Measurements from ENCODE around the gene EFNA2. TPM values are rescaled to one million over a fixed set of nuclear protein-coding genes. Genes with fewer than 3 reads are reported as not detected.

Gene EFNA2
- polyA plus RNA-seq, 1 of the 3 experiments (the other 2 are of a cell fraction), result 1.1 TPM

GRCh38 chr19:1288833-1289685 is 3.4 kb downstream of the EFNA2 start:
- Histone ChIP-seq H2AFZ (ENCODE audit: low read depth) (no peak overlapping the region), H3K79me2 (ENCODE audit: insufficient read depth) (no peaks in the 10 kb centered on the region), H3F3A (replicated peaks; ENCODE audit: insufficient read depth) (peaks cover 11% of the 10 kb centered on the region), H3K4me2 (no peak overlapping the region), H3K27me3 (ENCODE audit: insufficient read depth) (no peaks in the 10 kb centered on the region), H4K20me1 (ENCODE audit: insufficient read depth) (no peaks in the 10 kb centered on the region), H3K9me3 (no peaks in the 10 kb centered on the region), H3K9me2 (no peaks in the 10 kb centered on the region), H3K4me1 (ENCODE audit: control insufficient read depth in 1 of 2, insufficient read depth in 2 of 2, low read depth in 1 of 2, low read length in 1 of 2) (peaks cover 0 to 8% of the 10 kb centered on the region in 2 experiments; a peak in 1 of 4 replicates), H3K9ac (no peak overlapping the region), H3K4me3 (ENCODE audit: low read depth in 2 of 2, low read length in 1 of 2) (no peak overlapping the region), H3K36me3 (replicated peaks in 1 of 2; ENCODE audit: control insufficient read depth in 1 of 2, insufficient read depth in 2 of 2, low read length in 1 of 2) (no peaks in the 10 kb centered on the region), H3K27ac (ENCODE audit: low read depth in 2 of 2, low read length in 1 of 2) (no peak overlapping the region)
- ChIA-PET CTCF (no interaction called here), POLR2A (no interaction called here)
- 93% methylated on average over 22 of the region's 41 CpGs for WGBS (ENCODE audit: low lambda C conversion rate)
- DNase-seq, result no peak
- no peak for TF ChIP-seq CHD2 (IDR thresholded peaks at IDR 0.05; ENCODE audit: low read length, partially characterized antibody)
- TF ChIP-seq TEAD4 (IDR thresholded peaks at IDR 0.05; ENCODE audit: borderline replicate concordance, insufficient read depth), result no peak
- no peak for TF ChIP-seq NFIC (IDR thresholded peaks at IDR 0.05; ENCODE audit: borderline replicate concordance)
- no peak for TF ChIP-seq USF2 (IDR thresholded peaks at IDR 0.05; ENCODE audit: borderline replicate concordance, low read depth, low read length)
- TF ChIP-seq FOSL2 (IDR thresholded peaks at IDR 0.05; ENCODE audit: borderline replicate concordance, low read depth), result no peak

GRCh38 chr19:1289686-1290025 is 4.0 kb downstream of the EFNA2 start:
- H3K79me2 ChIP-seq (ENCODE audit: insufficient read depth), result no peaks in the 10 kb centered on the region
- H3K4me3 ChIP-seq (ENCODE audit: low read depth in 2 of 2, low read length in 1 of 2), result no peak overlapping the region
- ChIA-PET CTCF (interaction anchor here (0.9 kb wide), 1 partner anchor 23 kb away, joined by 3 read pairs; no protein-coding TSS in a partner anchor), POLR2A (no interaction called here)
- no peaks in the 10 kb centered on the region for H3K9me3 ChIP-seq
- H3F3A ChIP-seq (replicated peaks; ENCODE audit: insufficient read depth), result peaks cover 7% of the 10 kb centered on the region
- H3K27me3 ChIP-seq (ENCODE audit: insufficient read depth), result no peaks in the 10 kb centered on the region
- TF ChIP-seq CHD2 (IDR thresholded peaks at IDR 0.05; ENCODE audit: low read length, partially characterized antibody) (no peak), GABPA (IDR thresholded peaks at IDR 0.05; ENCODE audit: low read depth) (no peak), NFIC (IDR thresholded peaks at IDR 0.05; ENCODE audit: borderline replicate concordance) (no peak), TAF1 (IDR thresholded peaks at IDR 0.05; ENCODE audit: borderline replicate concordance, low read depth, low read length) (no peak), MEF2A (IDR thresholded peaks at IDR 0.05; ENCODE audit: borderline replicate concordance, low read depth) (no peak)
- WGBS (ENCODE audit: low lambda C conversion rate), result 79% methylated on average over 9 of the region's 19 CpGs
- H3K4me1 ChIP-seq (ENCODE audit: control insufficient read depth in 1 of 2, insufficient read depth in 2 of 2, low read depth in 1 of 2, low read length in 1 of 2), result peaks cover 0 to 8% of the 10 kb centered on the region in 2 experiments; a peak in 1 of 4 replicates
- H3K36me3 ChIP-seq (replicated peaks in 1 of 2; ENCODE audit: control insufficient read depth in 1 of 2, insufficient read depth in 2 of 2, low read length in 1 of 2), result no peaks in the 10 kb centered on the region
- no peak overlapping the region for H3K4me2 ChIP-seq
- H3K9me2 ChIP-seq, result no peaks in the 10 kb centered on the region
- DNase-seq, result no peak
- H3K27ac ChIP-seq (ENCODE audit: low read depth in 2 of 2, low read length in 1 of 2), result no peak overlapping the region
- H4K20me1 ChIP-seq (ENCODE audit: insufficient read depth), result no peaks in the 10 kb centered on the region
- H3K9ac ChIP-seq, result no peak overlapping the region
- H2AFZ ChIP-seq (ENCODE audit: low read depth), result no peak overlapping the region

- ChIA-PET POLR2A (interaction anchor here (0.6 kb wide), 1 partner anchor 118 kb away, joined by 3 read pairs; no protein-coding TSS in a partner anchor), CTCF (interaction anchor here (0.9 kb wide), 1 partner anchor 24 kb away, joined by 3 read pairs; no protein-coding TSS in a partner anchor)
- H3K4me1 ChIP-seq (ENCODE audit: control insufficient read depth in 1 of 2, insufficient read depth in 2 of 2, low read depth in 1 of 2, low read length in 1 of 2), result peaks cover 0 to 8% of the 10 kb centered on the region in 2 experiments; a peak in 1 of 4 replicates
- no peak for DNase-seq
- H2AFZ ChIP-seq (ENCODE audit: low read depth), result no peak overlapping the region
- H3K9me3 ChIP-seq, result no peaks in the 10 kb centered on the region
- no peaks in the 10 kb centered on the region for H3K79me2 ChIP-seq (ENCODE audit: insufficient read depth)
- H3F3A ChIP-seq (replicated peaks; ENCODE audit: insufficient read depth), result peaks cover under 1% of the 10 kb centered on the region
- 100% methylated on average over 3 of the region's 24 CpGs for WGBS (ENCODE audit: low lambda C conversion rate)
- H3K27ac ChIP-seq (ENCODE audit: low read depth in 2 of 2, low read length in 1 of 2), result no peak overlapping the region
- H3K9ac ChIP-seq, result no peak overlapping the region
- TF ChIP-seq POLR2AphosphoS5 (IDR thresholded peaks at IDR 0.05; ENCODE audit: low read depth, low read length) (no peak), EP300 (IDR thresholded peaks at IDR 0.05; ENCODE audit: borderline replicate concordance in 1 of 2, low read depth in 1 of 2, low read length in 1 of 2) (no peak), RFX5 (IDR thresholded peaks at IDR 0.05; ENCODE audit: low read length) (no peak), FOSL2 (IDR thresholded peaks at IDR 0.05; ENCODE audit: borderline replicate concordance, low read depth) (no peak)
- no peaks in the 10 kb centered on the region for H3K27me3 ChIP-seq (ENCODE audit: insufficient read depth)
- no peaks in the 10 kb centered on the region for H3K36me3 ChIP-seq (replicated peaks in 1 of 2; ENCODE audit: control insufficient read depth in 1 of 2, insufficient read depth in 2 of 2, low read length in 1 of 2)
- no peak overlapping the region for H3K4me3 ChIP-seq (ENCODE audit: low read depth in 2 of 2, low read length in 1 of 2)
- no peak overlapping the region for H3K4me2 ChIP-seq
- H4K20me1 ChIP-seq (ENCODE audit: insufficient read depth), result no peaks in the 10 kb centered on the region
- H3K9me2 ChIP-seq, result no peaks in the 10 kb centered on the region
Measured at GRCh38 chr19:1290196-1290702, 4.6 kb downstream of the EFNA2 start.

Data from SK-N-SH (cell line).